ENCODE measurements around the gene CHPT1.
"Not testable (repeated sequence)": the region's sequence is repeated elsewhere in the genome, so short reads cannot be mapped to it uniquely, and the experiment has no call there.

CHPT1 gene

DNA sequence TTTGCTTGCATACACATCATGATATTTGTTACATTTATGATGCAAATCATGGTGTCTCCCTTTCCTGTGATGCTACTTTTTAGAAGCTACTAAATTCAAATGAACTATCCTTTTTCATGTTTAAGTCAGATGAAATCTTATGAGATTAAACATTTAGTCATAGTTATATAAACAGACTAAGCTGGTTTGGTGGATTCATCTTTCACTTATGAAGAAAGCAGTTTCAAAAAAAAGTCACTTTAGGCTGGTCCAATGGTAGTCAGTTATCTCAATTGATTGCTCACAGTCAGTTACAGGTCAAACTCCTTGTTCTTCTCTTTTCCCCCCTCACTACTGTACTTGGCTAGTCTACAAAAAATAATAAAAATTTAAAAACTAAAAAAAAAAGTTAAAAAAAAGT lies 22.1 kb downstream of the CHPT1 start:
- no peaks in the 10 kb centered on the region for H3K9me3 Mint-ChIP-seq
- no peak for DNase-seq (ENCODE audit: low spot score)
- H3K4me3 Mint-ChIP-seq: no peak overlapping the region
- no peaks in the 10 kb centered on the region for H3K4me1 Mint-ChIP-seq (ENCODE audit: low read depth)
- no peaks in the 10 kb centered on the region for H3K27me3 Mint-ChIP-seq (ENCODE audit: low read depth)
- no peaks in the 10 kb centered on the region for H3K36me3 Mint-ChIP-seq (ENCODE audit: low read depth)
- H3K27ac Mint-ChIP-seq: no peak overlapping the region

DNA sequence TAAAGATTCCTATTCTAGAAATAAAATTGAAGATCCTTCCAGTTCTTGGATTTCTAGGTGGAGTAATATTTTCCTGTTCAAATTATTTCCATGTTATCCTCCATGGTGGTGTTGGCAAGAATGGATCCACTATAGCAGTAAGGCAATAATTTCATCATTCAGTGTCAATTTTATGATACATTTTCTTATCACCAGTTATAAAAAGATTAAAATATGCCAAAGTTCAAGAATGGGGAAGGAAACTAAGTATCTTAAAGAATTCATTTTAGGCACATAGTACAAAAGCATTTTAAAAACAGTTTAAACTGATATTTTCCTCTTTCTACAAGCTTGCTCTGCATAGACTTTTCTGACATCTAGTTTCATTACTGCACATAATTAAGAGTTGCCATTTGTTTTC lies 22.7 kb downstream of the CHPT1 start:
- H3K4me3 Mint-ChIP-seq: no peak overlapping the region
- no peaks in the 10 kb centered on the region for H3K27me3 Mint-ChIP-seq (ENCODE audit: low read depth)
- no peak overlapping the region for H3K27ac Mint-ChIP-seq
- no peak for DNase-seq (ENCODE audit: low spot score)
- H3K9me3 Mint-ChIP-seq: no peaks in the 10 kb centered on the region
- peaks cover 2% of the 10 kb centered on the region for H3K36me3 Mint-ChIP-seq (ENCODE audit: low read depth)
- no peaks in the 10 kb centered on the region for H3K4me1 Mint-ChIP-seq (ENCODE audit: low read depth)

DNA sequence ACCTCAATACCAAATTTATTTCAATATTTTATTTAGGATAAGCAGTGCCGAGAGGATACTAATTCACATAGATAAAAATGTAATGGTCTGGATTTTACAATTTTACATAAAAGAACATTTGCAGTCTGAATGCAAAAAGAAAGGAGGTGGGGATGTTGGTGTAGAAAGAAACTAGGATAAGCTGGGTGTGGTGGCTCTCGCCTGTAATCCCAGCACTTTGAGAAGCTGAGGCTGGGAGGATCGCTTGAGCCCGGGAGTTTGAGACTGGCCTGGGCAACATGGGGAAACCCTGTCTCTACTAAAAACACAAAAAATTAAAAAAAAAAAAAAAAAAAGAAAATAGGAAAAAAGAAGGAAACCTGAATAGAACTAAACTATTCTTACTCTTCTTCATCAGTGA lies 25.0 kb downstream of the CHPT1 start:
- peaks cover 8% of the 10 kb centered on the region for H3K4me1 Mint-ChIP-seq (ENCODE audit: low read depth)
- no peak overlapping the region for H3K27ac Mint-ChIP-seq
- peaks cover 2% of the 10 kb centered on the region for H3K36me3 Mint-ChIP-seq (ENCODE audit: low read depth)

DNA sequence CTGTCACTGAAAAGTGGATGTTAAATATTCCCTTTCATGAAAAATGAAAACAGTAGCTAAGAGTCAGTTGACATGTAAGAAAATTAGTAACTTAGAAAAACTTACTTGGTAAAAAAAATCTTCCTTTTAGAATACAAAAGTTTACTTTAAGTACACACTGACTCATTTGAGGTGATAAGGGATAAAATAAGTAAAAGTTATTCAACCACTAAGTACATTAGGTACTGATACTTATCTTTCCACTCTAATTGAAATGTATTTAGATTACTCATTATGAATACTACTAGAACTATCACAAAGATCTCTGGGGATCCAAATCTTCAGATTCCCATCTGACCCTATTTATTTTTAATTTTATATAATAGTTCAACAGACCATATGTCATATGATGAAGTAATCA lies 29.7 kb downstream of the CHPT1 start:
- H3K27ac Mint-ChIP-seq: no peak overlapping the region
- peaks cover 8% of the 10 kb centered on the region for H3K4me1 Mint-ChIP-seq (ENCODE audit: low read depth)
- no peaks in the 10 kb centered on the region for H3K27me3 Mint-ChIP-seq (ENCODE audit: low read depth)
- H3K9me3 Mint-ChIP-seq: no peaks in the 10 kb centered on the region
- no peak for DNase-seq (ENCODE audit: low spot score)
- H3K36me3 Mint-ChIP-seq (ENCODE audit: low read depth): peaks cover 9% of the 10 kb centered on the region
- no peak overlapping the region for H3K4me3 Mint-ChIP-seq

More for the DNA sequence above, 25.0 kb downstream of the CHPT1 start:
- no peaks in the 10 kb centered on the region for H3K9me3 Mint-ChIP-seq
- no peak overlapping the region for H3K4me3 Mint-ChIP-seq
- DNase-seq (ENCODE audit: low spot score): no peak
- no peaks in the 10 kb centered on the region for H3K27me3 Mint-ChIP-seq (ENCODE audit: low read depth)

DNA sequence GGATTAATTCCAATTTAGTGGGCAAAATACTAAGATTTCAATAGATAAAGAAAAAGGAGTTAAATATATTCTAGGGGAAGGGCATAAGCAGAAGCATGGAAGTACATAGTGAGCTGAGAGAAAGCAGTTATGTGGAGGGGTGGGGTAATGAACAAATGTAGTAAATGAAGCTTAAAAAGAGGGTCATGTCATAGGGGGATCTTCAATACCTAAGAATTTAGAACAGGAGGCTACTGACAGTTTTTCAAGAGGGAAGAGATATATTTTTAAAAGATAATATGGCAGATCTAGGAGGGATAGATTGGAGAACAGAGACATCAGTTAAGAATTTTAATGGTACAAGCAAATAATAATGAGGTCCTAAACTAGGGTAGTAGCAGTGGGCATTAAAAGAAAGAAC lies 32.4 kb downstream of the CHPT1 start:
- H3K4me1 Mint-ChIP-seq (ENCODE audit: low read depth): peaks cover 8% of the 10 kb centered on the region
- no peaks in the 10 kb centered on the region for H3K27me3 Mint-ChIP-seq (ENCODE audit: low read depth)

DNA sequence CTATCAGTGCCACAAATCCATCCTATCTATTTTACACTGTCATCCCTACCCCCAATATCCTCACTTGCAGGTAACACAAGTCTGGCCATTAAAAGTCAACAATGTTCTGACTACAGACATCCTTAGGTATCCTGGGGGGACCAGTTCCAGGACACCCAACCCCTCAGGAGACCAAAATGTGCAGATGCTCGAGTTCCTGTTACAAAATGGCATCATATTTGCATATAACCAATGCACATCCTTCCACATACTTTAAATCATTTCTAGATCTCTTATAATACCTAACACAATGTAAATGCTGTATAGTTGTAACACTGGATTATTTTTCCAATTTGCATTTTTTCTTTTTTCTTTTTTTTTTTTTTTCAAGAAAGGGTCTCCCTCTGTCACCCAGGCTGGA lies 34.9 kb downstream of the CHPT1 start:
- H3K27me3 Mint-ChIP-seq (ENCODE audit: low read depth): no peaks in the 10 kb centered on the region
- no peak overlapping the region for H3K4me3 Mint-ChIP-seq

More for the DNA sequence above, 32.4 kb downstream of the CHPT1 start:
- peaks cover 11% of the 10 kb centered on the region for H3K36me3 Mint-ChIP-seq (ENCODE audit: low read depth)
- no peak for DNase-seq (ENCODE audit: low spot score)
- no peak overlapping the region for H3K27ac Mint-ChIP-seq
- no peaks in the 10 kb centered on the region for H3K9me3 Mint-ChIP-seq
- H3K4me3 Mint-ChIP-seq: no peak overlapping the region

DNA sequence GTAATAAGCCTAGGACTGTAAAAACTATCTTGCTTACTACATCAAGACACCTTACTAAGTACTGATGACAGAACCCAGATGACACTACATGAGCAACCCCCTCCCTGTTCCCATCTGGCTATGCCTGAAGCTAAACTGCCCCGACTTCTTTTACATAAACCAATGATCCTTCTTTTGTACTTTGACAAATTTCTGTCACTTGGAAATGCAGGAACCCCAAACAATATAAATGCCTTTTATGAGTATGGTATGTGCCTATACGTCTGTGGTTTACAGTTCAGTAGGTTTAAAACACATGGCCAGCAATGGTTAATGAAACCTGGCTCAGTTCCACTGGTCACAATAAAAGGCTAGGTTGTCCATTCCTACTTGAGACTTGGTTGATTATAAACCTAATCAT lies 35.7 kb downstream of the CHPT1 start:
- no peaks in the 10 kb centered on the region for H3K9me3 Mint-ChIP-seq
- H3K4me1 Mint-ChIP-seq (ENCODE audit: low read depth): no peaks in the 10 kb centered on the region
- no peak overlapping the region for H3K4me3 Mint-ChIP-seq
- no peak for DNase-seq (ENCODE audit: low spot score)
- peaks cover 9% of the 10 kb centered on the region for H3K36me3 Mint-ChIP-seq (ENCODE audit: low read depth)
- H3K27me3 Mint-ChIP-seq (ENCODE audit: low read depth): no peaks in the 10 kb centered on the region
- H3K27ac Mint-ChIP-seq: no peak overlapping the region

More for the DNA sequence above, 34.9 kb downstream of the CHPT1 start:
- DNase-seq (ENCODE audit: low spot score): no peak
- Mint-ChIP-seq H3K4me1 (ENCODE audit: low read depth) (no peaks in the 10 kb centered on the region), H3K9me3 (no peaks in the 10 kb centered on the region), H3K27ac (no peak overlapping the region), H3K36me3 (ENCODE audit: low read depth) (peaks cover 9% of the 10 kb centered on the region)

DNA sequence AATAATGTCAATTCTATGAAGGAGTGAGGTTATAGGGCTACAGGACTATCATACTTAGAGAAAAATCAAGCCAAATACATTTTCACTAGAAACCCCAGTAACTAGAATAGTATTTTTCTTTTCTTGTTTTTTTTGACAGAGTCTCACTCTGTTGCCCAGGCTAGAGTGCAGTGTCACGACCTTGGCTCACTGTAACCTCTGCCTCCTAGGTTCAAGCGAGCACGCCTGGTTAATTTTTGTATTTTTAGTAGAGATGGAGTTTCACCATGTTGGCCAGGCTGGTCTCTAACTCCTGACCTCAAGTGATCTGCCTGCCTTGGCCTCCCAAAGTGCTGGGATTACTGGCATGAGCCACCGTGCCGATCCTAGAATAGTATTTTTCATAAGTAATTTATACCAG lies 37.0 kb downstream of the CHPT1 start:
- H3K4me3 Mint-ChIP-seq; H3K9me3 Mint-ChIP-seq; H3K27me3 Mint-ChIP-seq (ENCODE audit: low read depth); H3K27ac Mint-ChIP-seq; H3K36me3 Mint-ChIP-seq (ENCODE audit: low read depth); DNase-seq (ENCODE audit: low spot score); H3K4me1 Mint-ChIP-seq (ENCODE audit: low read depth): not testable (repeated sequence)

DNA sequence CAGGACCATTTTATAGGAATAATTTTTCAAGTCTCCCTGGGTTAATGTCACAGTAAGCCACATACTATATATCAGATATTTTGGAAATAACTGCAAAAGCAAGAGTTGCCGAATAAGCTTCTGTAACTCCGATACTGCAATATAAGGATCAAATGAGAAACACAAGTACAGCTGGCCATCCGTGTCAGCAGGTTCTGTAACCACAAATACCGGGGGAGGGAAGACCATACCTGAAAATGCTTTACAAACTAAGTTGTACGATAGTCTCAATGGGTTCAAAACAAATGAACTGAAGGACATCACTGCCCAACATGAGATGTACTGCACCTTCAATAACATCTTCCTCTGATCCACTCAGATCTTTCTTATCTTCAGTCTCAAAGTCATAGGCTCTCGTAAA lies 40.0 kb downstream of the CHPT1 start:
- H3K36me3 Mint-ChIP-seq (ENCODE audit: low read depth): peaks cover 5% of the 10 kb centered on the region
- H3K4me1 Mint-ChIP-seq (ENCODE audit: low read depth): no peaks in the 10 kb centered on the region
- no peak for DNase-seq (ENCODE audit: low spot score)
- H3K9me3 Mint-ChIP-seq: no peaks in the 10 kb centered on the region
- no peak overlapping the region for H3K27ac Mint-ChIP-seq
- no peak overlapping the region for H3K4me3 Mint-ChIP-seq
- H3K27me3 Mint-ChIP-seq (ENCODE audit: low read depth): no peaks in the 10 kb centered on the region

DNA sequence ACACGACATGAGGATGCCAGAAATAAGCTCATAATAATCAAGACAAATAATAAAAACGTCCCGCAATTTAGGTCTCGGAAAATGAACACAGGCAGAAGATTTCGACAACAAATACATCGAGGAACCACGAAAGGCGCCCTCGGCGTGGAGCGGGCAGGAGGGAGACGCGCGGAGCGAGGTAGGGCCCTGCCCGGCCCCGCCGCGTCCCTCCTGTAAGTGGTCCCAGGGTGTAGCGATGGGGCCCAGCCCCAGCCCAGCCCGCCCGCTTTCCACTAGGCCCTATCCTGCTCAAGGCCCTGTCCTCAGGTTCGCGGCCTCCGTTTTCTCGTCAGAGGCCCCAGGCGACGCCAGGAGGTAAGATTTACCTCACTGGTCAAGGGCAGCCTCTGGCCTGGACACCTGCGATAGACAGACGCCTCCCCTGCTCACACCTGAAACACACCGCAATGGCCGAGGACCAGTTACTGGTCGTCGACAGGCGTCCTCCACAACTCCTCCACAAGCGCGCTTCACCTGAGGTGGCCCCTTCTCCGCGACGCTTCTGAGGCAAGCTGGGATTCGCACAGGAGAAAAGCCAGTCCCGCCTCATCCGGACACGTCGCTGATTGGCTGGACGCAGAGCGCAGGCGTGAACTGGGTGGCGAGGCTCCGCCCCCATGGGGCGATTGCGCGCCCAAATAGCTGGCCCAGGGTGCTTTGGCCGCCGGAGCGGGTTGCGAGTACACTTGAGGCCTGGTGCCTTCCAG lies 41.7 kb downstream of the CHPT1 start, which contains the start of gene SYCP3:
Gene SYCP3 (minus strand): TSS at position 543 of the 746 bp plus-strand sequence. CDS start 1,527 bp downstream, outside the sequence.
- Mint-ChIP-seq H3K36me3 (ENCODE audit: low read depth) (peaks cover 16% of the 10 kb centered on the region), H3K4me1 (ENCODE audit: low read depth) (peaks cover 2% of the 10 kb centered on the region), H3K27me3 (ENCODE audit: low read depth) (no peaks in the 10 kb centered on the region), H3K9me3 (no peaks in the 10 kb centered on the region), H3K4me3 (no peak within 1 kb of the TSS), H3K27ac (no peak within 1 kb of the TSS)
- no peak for DNase-seq (ENCODE audit: low spot score)

DNA sequence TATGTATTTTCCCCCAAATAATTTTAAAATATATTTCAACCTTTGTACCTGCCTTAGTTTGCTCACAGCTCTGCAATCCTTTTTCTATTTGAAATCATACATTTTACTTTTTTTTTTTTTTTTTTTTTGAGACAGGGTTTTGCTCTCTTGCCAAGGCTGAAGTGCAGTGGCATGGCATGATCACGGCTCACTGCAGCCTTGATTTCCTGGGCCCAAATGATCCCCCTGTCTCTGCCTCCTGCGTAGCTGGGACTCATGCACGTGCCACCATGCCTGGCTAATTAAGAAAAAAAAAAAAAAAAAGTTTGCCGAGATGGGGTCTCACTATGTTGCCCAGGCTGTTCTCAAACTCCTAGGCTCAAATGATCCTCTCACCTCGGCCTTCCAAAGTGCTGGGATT lies 43.1 kb downstream of the CHPT1 start:
- H3K36me3 Mint-ChIP-seq (ENCODE audit: low read depth): peaks cover 26% of the 10 kb centered on the region

DNA sequence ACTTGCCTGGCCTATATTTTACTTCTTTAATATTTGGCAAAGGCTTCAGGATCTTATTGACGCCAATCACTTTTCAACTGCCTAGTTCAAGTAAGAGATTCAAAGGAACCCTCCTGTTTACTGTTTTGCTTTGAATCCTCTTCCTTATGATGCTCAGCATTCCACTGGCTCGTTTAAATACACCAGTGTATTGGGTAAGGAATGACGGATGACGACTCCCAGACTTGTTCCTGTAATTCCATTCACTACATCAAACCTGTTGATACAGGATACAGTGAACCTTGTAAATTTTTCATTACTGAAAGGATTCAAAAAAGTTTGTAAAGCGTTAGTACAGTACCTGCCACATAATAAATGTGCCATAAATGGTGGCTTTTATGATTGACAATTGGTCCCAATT lies 43.5 kb downstream of the CHPT1 start:
- no peak for DNase-seq (ENCODE audit: low spot score)
- Mint-ChIP-seq H3K9me3 (no peaks in the 10 kb centered on the region), H3K4me3 (no peak overlapping the region), H3K4me1 (ENCODE audit: low read depth) (peaks cover 4% of the 10 kb centered on the region), H3K36me3 (ENCODE audit: low read depth) (peaks cover 26% of the 10 kb centered on the region), H3K27ac (no peak overlapping the region), H3K27me3 (ENCODE audit: low read depth) (no peaks in the 10 kb centered on the region)

More for the DNA sequence above, 43.1 kb downstream of the CHPT1 start:
- no peak for DNase-seq (ENCODE audit: low spot score)
- Mint-ChIP-seq H3K4me3 (no peak overlapping the region), H3K4me1 (ENCODE audit: low read depth) (peaks cover 4% of the 10 kb centered on the region), H3K27me3 (ENCODE audit: low read depth) (no peaks in the 10 kb centered on the region), H3K9me3 (no peaks in the 10 kb centered on the region), H3K27ac (no peak overlapping the region)

DNA sequence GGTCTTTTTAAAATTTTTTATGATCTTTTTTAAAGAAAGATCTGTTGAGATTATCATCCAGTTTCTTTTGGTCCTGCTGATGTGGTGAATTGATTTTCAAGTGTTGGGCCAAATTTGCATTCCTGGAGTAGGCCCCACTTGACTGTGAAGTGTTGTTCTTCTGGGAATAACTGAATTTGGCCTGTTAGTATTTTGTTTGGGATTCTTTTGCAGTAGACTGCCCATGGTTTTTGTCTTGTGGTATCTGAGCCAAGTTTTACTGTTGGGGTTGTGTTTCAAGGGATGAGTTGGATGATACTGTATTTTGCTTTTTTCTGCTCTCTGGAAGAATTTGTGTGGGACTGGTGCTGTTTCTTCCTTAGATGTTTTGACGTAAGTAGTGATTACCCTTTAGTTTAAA lies 45.8 kb downstream of the CHPT1 start:
- DNase-seq (ENCODE audit: low spot score): no peak
- no peaks in the 10 kb centered on the region for H3K9me3 Mint-ChIP-seq
- H3K4me3 Mint-ChIP-seq: no peak overlapping the region
- H3K36me3 Mint-ChIP-seq (ENCODE audit: low read depth): peaks cover 31% of the 10 kb centered on the region
- H3K27me3 Mint-ChIP-seq (ENCODE audit: low read depth): no peaks in the 10 kb centered on the region
- no peak overlapping the region for H3K27ac Mint-ChIP-seq
- peaks cover 4% of the 10 kb centered on the region for H3K4me1 Mint-ChIP-seq (ENCODE audit: low read depth)

DNA sequence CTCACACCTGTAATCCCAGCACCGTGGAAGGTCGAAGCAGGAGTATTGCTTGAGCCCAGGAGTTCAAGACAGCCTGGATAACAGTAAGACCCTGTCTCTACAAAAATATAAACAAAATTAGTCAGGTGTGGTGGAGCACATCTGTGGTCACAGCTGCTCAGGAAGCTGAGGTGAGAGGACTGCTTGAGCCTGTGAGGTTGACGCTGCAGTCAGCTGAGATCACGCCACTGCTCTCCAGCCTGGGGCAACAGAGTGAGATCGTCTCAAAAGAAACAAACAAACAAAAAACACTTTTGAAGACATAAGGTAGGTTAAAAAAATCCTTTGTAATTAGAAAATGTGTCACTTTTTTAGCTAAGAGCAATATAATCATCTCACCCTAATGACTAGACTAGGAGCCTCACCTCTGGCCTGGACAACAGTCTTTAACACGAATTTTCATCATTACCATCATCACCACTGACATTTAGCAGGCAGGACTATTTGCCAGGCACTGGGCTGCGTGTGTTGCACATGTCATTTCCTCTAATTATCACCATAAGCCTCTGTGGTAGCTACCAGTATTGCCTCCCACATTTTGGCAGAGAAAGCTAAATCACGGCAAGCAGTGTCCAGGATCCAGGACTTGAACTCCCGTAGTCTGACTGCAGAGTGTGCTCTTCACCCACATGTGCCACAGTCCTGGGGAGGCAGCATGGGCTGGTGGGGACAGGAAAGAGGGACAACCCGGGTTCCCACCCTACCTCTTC lies 46.5 kb downstream of the CHPT1 start:
- Mint-ChIP-seq H3K9me3 (no peaks in the 10 kb centered on the region), H3K27ac (peak overlapping the region; percentile 31), H3K4me3 (no peak overlapping the region), H3K27me3 (ENCODE audit: low read depth) (no peaks in the 10 kb centered on the region), H3K36me3 (ENCODE audit: low read depth) (peaks cover 38% of the 10 kb centered on the region), H3K4me1 (ENCODE audit: low read depth) (peaks cover 4% of the 10 kb centered on the region)
- no peak for DNase-seq (ENCODE audit: low spot score)
